Tibial nerve (tissue), 4 donors: ENCODE data around the gene ZNF618. TPM values are rescaled to one million over a fixed set of nuclear protein-coding genes. Genes with fewer than 3 reads are reported as not detected.

ENCODE experiments used
- DNase-seq, 2 donors: peaks; one replicate each; pipeline ENCODE4 v3.0.0-alpha.2; 2019; ENCODE audit warnings: low spot score in 2 of 2
- H3K27ac ChIP-seq, 4 donors: fragments of 200-600 bp; sonication (generic) in 3 of 4; one replicate each; pipeline ENCODE4 v1.5.1; 2017 to 2019; ENCODE audit warnings: mild to moderate bottlenecking in 1 of 4
- H3K27me3 ChIP-seq, 2 donors: fragments of 200-600 bp; sonication (generic) in 1 of 2; one replicate each; pipeline versions ENCODE4 v1.5.1 to v1.6.0; 2017 to 2019
- H3K36me3 ChIP-seq, 3 donors: fragments of 200-600 bp; sonication (generic); one replicate each; pipeline ENCODE4 v1.5.1; 2018 to 2019
- H3K4me1 ChIP-seq, 4 donors: fragments of 200-600 bp; sonication (generic) in 3 of 4; one replicate each; pipeline ENCODE4 v1.5.1; 2017 to 2019
- H3K4me3 ChIP-seq, 4 donors: fragments of 200-600 bp; sonication (generic) in 3 of 4; one replicate each; pipeline ENCODE4 v1.5.1; 2017 to 2019; ENCODE audit warnings: mild to moderate bottlenecking in 1 of 4, moderate library complexity in 1 of 4
- H3K9me3 ChIP-seq, 4 donors: fragments of 200-600 bp; sonication (generic) in 3 of 4; one replicate each; pipeline ENCODE4 v1.5.1; 2017 to 2019
- EP300 ChIP-seq, 2 donors: sonication (generic); formaldehyde crosslinking; IDR thresholded peaks; one replicate each; pipeline ENCODE4 v1.6.1; 2017; ENCODE audit warnings: antibody characterized with exemption in 2 of 2, mild to moderate bottlenecking in 1 of 2
- POLR2A ChIP-seq, 2 donors: fragments of 450-650 bp; IDR thresholded peaks; one replicate each; pipeline ENCODE4 v1.6.1; 2017; ENCODE audit warnings: antibody characterized with exemption in 2 of 2, mild to moderate bottlenecking in 2 of 2, moderate library complexity in 2 of 2
- WGBS, 2 donors: methylation state at CpG; one replicate each; pipeline ENCODE4 v1.1.5; 2018; 5-methylcytosine and 5-hydroxymethylcytosine counted together
- total RNA-seq, 4 donors: library from RNA; depleted of rRNA; stranded (reverse); fragments of >200 nt; gene quantifications; one replicate each; pipeline ENCODE4 v1.1.0, GENCODE V29; 2016
- TF ChIP-seq, protein P1 (sequence below), 5 experiments: fragments of 200-600 bp in 3 of 5; fragments of 450-650 bp in 2 of 5; sonication (generic) in 3 of 5; IDR thresholded peaks; one replicate each; pipeline ENCODE4 v1.5.1; 2016 to 2019; ENCODE audit warnings: antibody characterized with exemption in 5 of 5, mild to moderate bottlenecking in 3 of 5, moderate library complexity in 2 of 5

ZNF618 gene
- total RNA-seq, 4 donors from 2014 or later: 7.3 to 11.6 (median 9.0) TPM

DNA sequence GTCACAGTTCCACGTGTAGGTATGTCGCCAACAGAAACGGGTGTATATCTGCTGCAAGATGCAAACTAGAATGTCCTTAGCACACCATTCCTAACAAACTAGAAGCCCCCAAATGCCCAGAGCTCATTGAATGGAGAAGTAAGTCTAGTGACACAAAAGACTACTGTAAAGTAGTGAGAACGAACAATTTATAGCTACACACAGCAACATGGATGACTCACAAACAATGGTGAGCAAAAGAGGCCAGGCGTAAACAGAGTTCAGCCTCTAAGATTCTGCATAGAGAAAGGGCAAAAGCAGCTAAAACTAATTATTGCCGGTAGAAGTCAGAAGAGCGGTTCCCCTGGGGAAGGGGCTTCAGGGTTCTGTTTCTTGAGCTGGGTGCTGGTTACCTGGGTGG, 127.2 kb downstream of the ZNF618 start:
- no peaks in the 10 kb centered on the region for H3K9me3 ChIP-seq
- no peaks in the 10 kb centered on the region for H3K27me3 ChIP-seq
- DNase-seq: peak in 1 of 2 donors; percentile 4
- WGBS, 2 donors: 57 to 62% methylated on average over 7 of the region's 7 CpGs
- peaks cover 0 to 27% (median 9%) of the 10 kb centered on the region in 4 donors for H3K4me1 ChIP-seq
- TF ChIP-seq POLR2A (IDR thresholded peaks at IDR 0.05) (no peak), EP300 (IDR thresholded peaks at IDR 0.05) (no peak)
- TF ChIP-seq, protein P1, sequence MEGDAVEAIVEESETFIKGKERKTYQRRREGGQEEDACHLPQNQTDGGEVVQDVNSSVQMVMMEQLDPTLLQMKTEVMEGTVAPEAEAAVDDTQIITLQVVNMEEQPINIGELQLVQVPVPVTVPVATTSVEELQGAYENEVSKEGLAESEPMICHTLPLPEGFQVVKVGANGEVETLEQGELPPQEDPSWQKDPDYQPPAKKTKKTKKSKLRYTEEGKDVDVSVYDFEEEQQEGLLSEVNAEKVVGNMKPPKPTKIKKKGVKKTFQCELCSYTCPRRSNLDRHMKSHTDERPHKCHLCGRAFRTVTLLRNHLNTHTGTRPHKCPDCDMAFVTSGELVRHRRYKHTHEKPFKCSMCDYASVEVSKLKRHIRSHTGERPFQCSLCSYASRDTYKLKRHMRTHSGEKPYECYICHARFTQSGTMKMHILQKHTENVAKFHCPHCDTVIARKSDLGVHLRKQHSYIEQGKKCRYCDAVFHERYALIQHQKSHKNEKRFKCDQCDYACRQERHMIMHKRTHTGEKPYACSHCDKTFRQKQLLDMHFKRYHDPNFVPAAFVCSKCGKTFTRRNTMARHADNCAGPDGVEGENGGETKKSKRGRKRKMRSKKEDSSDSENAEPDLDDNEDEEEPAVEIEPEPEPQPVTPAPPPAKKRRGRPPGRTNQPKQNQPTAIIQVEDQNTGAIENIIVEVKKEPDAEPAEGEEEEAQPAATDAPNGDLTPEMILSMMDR (IDR thresholded peaks at IDR 0.05): no peak
- H3K27ac ChIP-seq: peak overlapping the region in 2 of 4 donors; percentile 61 to 68
- H3K4me3 ChIP-seq: no peak overlapping the region
- peaks cover 0 to 60% (median 0%) of the 10 kb centered on the region in 3 donors for H3K36me3 ChIP-seq

DNA sequence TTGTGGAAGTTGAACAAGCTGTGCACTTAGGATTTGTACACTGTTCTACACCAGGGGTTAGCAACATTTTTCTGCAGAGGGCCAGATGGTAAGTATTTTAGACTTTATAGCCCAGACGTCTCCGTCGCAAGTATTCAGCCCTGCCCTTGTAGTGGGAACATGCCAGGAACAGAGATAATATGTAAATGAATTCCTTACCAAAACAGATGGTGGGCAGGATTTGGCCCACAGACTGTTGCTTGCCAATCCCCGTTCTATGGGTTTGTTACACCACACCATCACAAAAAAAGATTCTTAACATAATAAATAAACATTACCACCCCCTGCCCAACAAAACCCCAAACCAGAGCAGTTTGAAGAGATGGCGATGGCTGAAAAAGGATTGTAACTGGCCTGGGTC, 127.6 kb downstream of the ZNF618 start:
- H3K4me3 ChIP-seq: no peak overlapping the region
- no peaks in the 10 kb centered on the region for H3K27me3 ChIP-seq
- TF ChIP-seq, protein P1 (IDR thresholded peaks at IDR 0.05): no peak
- TF ChIP-seq EP300 (IDR thresholded peaks at IDR 0.05) (no peak), POLR2A (IDR thresholded peaks at IDR 0.05) (no peak)
- peaks cover 0 to 25% (median 9%) of the 10 kb centered on the region in 4 donors for H3K4me1 ChIP-seq
- 18 to 40% methylated on average over 5 of the region's 5 CpGs for WGBS, 2 donors
- H3K36me3 ChIP-seq: peaks cover 0 to 64% (median 0%) of the 10 kb centered on the region in 3 donors
- peak overlapping the region in 3 of 4 donors; percentile 11 to 68 (median 61) for H3K27ac ChIP-seq
- DNase-seq: peak in 1 of 2 donors; percentile 3
- H3K9me3 ChIP-seq: no peaks in the 10 kb centered on the region

DNA sequence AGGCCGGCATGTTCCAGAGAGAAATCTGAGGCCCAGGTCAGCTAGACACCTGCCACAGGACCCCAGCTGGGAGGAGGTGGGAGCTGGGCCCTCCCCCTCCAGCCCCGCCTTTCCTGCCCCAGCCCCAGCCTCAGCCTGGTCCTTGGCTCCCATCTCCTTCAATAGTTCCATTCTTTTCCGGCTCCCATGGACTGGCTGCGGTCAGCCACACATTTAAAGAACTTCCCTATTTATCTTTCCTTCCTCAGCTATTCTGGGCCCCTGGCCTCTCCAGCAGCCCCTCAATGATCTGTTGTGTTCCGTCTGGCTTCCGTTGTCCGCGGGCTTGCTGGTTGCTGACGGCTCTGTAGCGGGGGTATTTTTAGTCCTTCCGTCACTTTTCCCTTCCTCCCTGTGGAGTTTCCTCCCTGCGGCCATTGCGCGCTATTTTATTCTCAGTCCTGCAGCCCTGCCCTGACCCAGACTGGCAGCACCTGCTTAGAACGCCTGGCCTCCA, 128.2 kb downstream of the ZNF618 start:
- peaks cover 0 to 69% (median 0%) of the 10 kb centered on the region in 3 donors for H3K36me3 ChIP-seq
- no peak overlapping the region for H3K4me3 ChIP-seq
- WGBS, 2 donors: 38% methylated on average over 15 of the region's 15 CpGs
- H3K4me1 ChIP-seq: peaks cover 0 to 25% (median 9%) of the 10 kb centered on the region in 4 donors
- H3K27ac ChIP-seq: peak overlapping the region in 3 of 4 donors; percentile 11 to 68 (median 61)
- DNase-seq: peak in 1 of 2 donors; percentile 39
- H3K9me3 ChIP-seq: no peaks in the 10 kb centered on the region
- H3K27me3 ChIP-seq: no peaks in the 10 kb centered on the region
- TF ChIP-seq, protein P1 (IDR thresholded peaks at IDR 0.05): peak in 1 of 5 experiments; percentile 11
- TF ChIP-seq EP300 (IDR thresholded peaks at IDR 0.05) (peak in 1 of 2 donors; percentile 80), POLR2A (IDR thresholded peaks at IDR 0.05) (no peak)

DNA sequence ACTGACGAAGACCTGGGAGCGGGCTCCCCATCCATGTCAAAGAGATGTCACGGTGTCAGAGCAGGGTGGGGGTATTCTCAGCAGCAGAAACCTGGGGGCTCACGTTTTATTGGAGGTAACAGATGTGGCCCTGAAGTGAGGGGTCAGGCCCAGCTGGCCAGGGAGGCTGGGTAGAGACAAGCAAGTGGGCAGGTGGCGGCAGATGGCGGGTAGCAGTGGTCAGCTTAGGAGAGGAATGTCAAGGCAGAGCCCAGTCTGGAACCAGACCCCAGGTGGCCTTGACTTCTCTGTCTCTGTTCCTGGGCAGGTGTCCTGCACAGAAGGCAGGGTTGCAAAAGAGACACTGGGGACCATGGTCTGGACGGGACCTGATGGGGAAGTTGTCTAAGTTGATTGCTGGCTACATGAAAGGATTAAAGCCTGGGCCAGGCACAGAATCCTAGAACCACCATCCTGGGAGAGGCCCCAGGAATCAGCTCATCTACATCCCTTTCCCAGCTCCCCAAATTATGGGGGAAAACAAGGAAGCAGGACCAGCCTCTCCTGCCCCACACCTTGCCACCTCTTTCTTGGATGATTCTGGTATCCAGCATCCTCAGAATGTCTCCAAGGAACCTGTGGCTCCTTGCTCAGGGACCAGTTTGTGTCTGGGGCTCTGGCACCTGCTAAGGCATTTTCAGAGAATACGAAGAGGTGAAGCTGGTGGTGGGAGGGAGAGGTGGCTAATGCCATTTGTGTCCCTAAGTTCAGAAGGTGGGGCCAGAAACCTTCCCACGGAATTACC, 129.5 kb downstream of the ZNF618 start:
- Histone ChIP-seq H3K27me3 (no peaks in the 10 kb centered on the region), H3K4me1 (peaks cover 0 to 22% (median 9%) of the 10 kb centered on the region in 4 donors), H3K36me3 (peaks cover 0 to 75% (median 0%) of the 10 kb centered on the region in 3 donors), H3K9me3 (no peaks in the 10 kb centered on the region), H3K27ac (no peak overlapping the region), H3K4me3 (no peak overlapping the region)
- WGBS, 2 donors: 84 to 87% methylated on average over 9 of the region's 9 CpGs
- DNase-seq: peak in 1 of 2 donors; percentile 2
- TF ChIP-seq POLR2A (IDR thresholded peaks at IDR 0.05) (no peak), EP300 (IDR thresholded peaks at IDR 0.05) (no peak)
- TF ChIP-seq, protein P1 (IDR thresholded peaks at IDR 0.05): no peak

DNA sequence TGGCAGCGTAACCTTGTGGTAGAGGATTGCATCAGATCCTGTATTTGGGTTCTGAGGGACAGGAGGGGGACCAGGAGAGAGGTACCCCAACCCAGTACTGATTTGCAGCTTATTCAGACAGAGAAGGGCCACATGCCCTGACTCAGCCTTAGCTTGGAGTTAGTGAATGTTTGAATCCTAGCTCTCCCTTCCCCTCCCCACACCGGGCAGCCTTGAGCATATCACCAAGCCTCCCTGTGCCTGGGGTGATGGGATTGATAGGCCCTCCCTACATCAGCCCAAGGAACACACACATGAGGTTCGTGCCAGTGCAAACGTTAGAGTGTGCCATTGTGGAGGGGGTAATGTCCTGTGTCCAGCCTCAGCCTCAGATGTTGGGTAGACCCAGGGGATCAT, 130.0 kb downstream of the ZNF618 start:
- peak in 1 of 2 donors; percentile 1 for DNase-seq
- WGBS, 2 donors: 100% methylated on average over 4 of the region's 4 CpGs
- Histone ChIP-seq H3K27me3 (no peaks in the 10 kb centered on the region), H3K4me1 (peaks cover 0 to 22% (median 9%) of the 10 kb centered on the region in 4 donors), H3K36me3 (peaks cover 0 to 75% (median 0%) of the 10 kb centered on the region in 3 donors), H3K9me3 (no peaks in the 10 kb centered on the region), H3K4me3 (no peak overlapping the region), H3K27ac (no peak overlapping the region)
- TF ChIP-seq EP300 (IDR thresholded peaks at IDR 0.05) (no peak), POLR2A (IDR thresholded peaks at IDR 0.05) (no peak)
- TF ChIP-seq, protein P1 (IDR thresholded peaks at IDR 0.05): no peak
